WTC11 (cell line): ENCODE results near the gene RPS27. TPM values are rescaled to one million over a fixed set of nuclear protein-coding genes. Genes with fewer than 3 reads are reported as not detected.

ENCODE experiments used
- ATAC-seq: fragments of 200-7000 bp; cut with Tn5 transposase; 2 replicates; pipeline ENCODE4 v1.10.0; 2021; ENCODE audit warnings: mild to moderate bottlenecking, moderate library complexity
- CTCF ChIA-PET: fragments of 300-600 bp; sonication (Branson Sonifier 250); formaldehyde crosslinking; loops from one replicate; lab custom pipeline; 2021; ENCODE audit warnings: antibody characterized with exemption; lab: Charles Lee
- POLR2A ChIA-PET: fragments of 350-600 bp; sonication (Branson Sonifier 250); formaldehyde crosslinking; loops from one replicate; lab custom pipeline; 2021; ENCODE audit warnings: antibody characterized with exemption; lab: Charles Lee
- DNase-seq: peaks from one replicate; pipeline ENCODE4 v3.0.0; 2021; ENCODE audit warnings: low spot score
- H3K27ac Mint-ChIP-seq: 2 replicates; pipeline ENCODE4 v1.8.0; 2021; ENCODE audit warnings: mixed read lengths
- H3K27me3 Mint-ChIP-seq: 2 replicates; pipeline ENCODE4 v1.8.0; 2021; ENCODE audit warnings: low read depth, mild to moderate bottlenecking, moderate library complexity, mixed read lengths
- H3K36me3 Mint-ChIP-seq: 2 replicates; pipeline ENCODE4 v1.8.0; 2021; ENCODE audit warnings: mixed read lengths
- H3K4me1 Mint-ChIP-seq: 2 replicates; pipeline ENCODE4 v1.8.0; 2022; ENCODE audit warnings: mixed read lengths
- H3K4me3 Mint-ChIP-seq: 2 replicates; pipeline ENCODE4 v1.8.0; 2021; ENCODE audit warnings: mild to moderate bottlenecking, moderate library complexity, mixed read lengths
- H3K9me3 Mint-ChIP-seq: 2 replicates; pipeline ENCODE4 v1.8.0; 2021; ENCODE audit warnings: mixed read lengths
- AFF4 ChIP-seq: sonication (generic); formaldehyde crosslinking; IDR thresholded peaks from 2 replicates; pipeline ENCODE4 v1.8.1; 2023; ENCODE audit warnings: mild to moderate bottlenecking, missing genetic modification reagents, borderline replicate concordance
- ATF1 ChIP-seq: sonication (generic); formaldehyde crosslinking; IDR thresholded peaks from 2 replicates; pipeline ENCODE4 v1.8.1; 2023; ENCODE audit warnings: mild to moderate bottlenecking, moderate library complexity, missing genetic modification reagents
- ATF6 ChIP-seq: sonication (generic); formaldehyde crosslinking; IDR thresholded peaks from 2 replicates; pipeline ENCODE4 v1.8.1; 2023; ENCODE audit warnings: mild to moderate bottlenecking, missing genetic modification reagents
- E2F4 ChIP-seq: sonication (generic); formaldehyde crosslinking; IDR thresholded peaks from 2 replicates; pipeline ENCODE4 v1.8.1; 2022; ENCODE audit warnings: low read depth, mild to moderate bottlenecking, moderate library complexity, missing genetic modification reagents, borderline replicate concordance
- ELF4 ChIP-seq: sonication (generic); formaldehyde crosslinking; IDR thresholded peaks from 2 replicates; pipeline ENCODE4 v1.8.1; 2022; ENCODE audit warnings: low read depth, mild to moderate bottlenecking, moderate library complexity, missing genetic modification reagents
- GABPB1 ChIP-seq: sonication (generic); formaldehyde crosslinking; IDR thresholded peaks from 2 replicates; pipeline ENCODE4 v1.8.1; 2023; ENCODE audit warnings: mild to moderate bottlenecking, missing genetic modification reagents
- HMGA2 ChIP-seq: fragments of 250-450 bp; sonication (Bioruptor Pico); IDR thresholded peaks from 2 replicates; pipeline ENCODE4 v1.4.0; 2021; ENCODE audit warnings: mild to moderate bottlenecking, moderate library complexity
- NFE2L1 ChIP-seq: sonication (generic); formaldehyde crosslinking; IDR thresholded peaks from 2 replicates; pipeline ENCODE4 v1.8.1; 2023; ENCODE audit warnings: missing genetic modification reagents
- SP1 ChIP-seq: sonication (generic); formaldehyde crosslinking; conservative IDR thresholded peaks from 2 replicates; pipeline ENCODE4 v1.8.1; 2022; ENCODE audit warnings: missing genetic modification reagents
- STAT6 ChIP-seq: sonication (generic); formaldehyde crosslinking; conservative IDR thresholded peaks from 2 replicates; pipeline ENCODE4 v1.8.1; 2023; ENCODE audit warnings: mild to moderate bottlenecking, low read depth, missing genetic modification reagents, moderate library complexity
- TEAD1 ChIP-seq: sonication (generic); formaldehyde crosslinking; IDR thresholded peaks from 2 replicates; pipeline ENCODE4 v1.8.0; 2022; ENCODE audit warnings: mild to moderate bottlenecking, missing genetic modification reagents
- TP53 ChIP-seq: sonication (generic); formaldehyde crosslinking; IDR thresholded peaks from 2 replicates; pipeline ENCODE4 v1.8.1; 2023; ENCODE audit warnings: mild to moderate bottlenecking, missing genetic modification reagents
- ZNF416 ChIP-seq: fragments of 250-450 bp; sonication (Bioruptor Pico); IDR thresholded peaks from 2 replicates; pipeline ENCODE4 v1.9.0; 2021; ENCODE audit warnings: mild to moderate bottlenecking, inconsistent platforms
- ZSCAN18 ChIP-seq: fragments of 250-450 bp; sonication (Bioruptor Pico); IDR thresholded peaks from 2 replicates; pipeline ENCODE4 v2.1.2; 2022; ENCODE audit warnings: mild to moderate bottlenecking, moderate library complexity
- total RNA-seq: library from RNA; stranded (reverse); gene quantifications from 3 replicates; pipeline ENCODE4 v1.2.3, GENCODE V29; 2021

Gene RPS27
- total RNA-seq, 1 experiment from 2014 or later = 2,141 TPM

GRCh38 chr1:153985341-153985912, 5.1 kb upstream of the RPS27 start (continued):
- TF ChIP-seq ZSCAN18 (CRISPR knock-in tag) (no peak), STAT6 (CRISPR knock-in tag) (no peak), SP1 (CRISPR knock-in tag) (no peak), TP53 (CRISPR knock-in tag) (no peak), AFF4 (CRISPR knock-in tag) (no peak)

- peaks cover 33% of the 10 kb centered on the region for H3K36me3 Mint-ChIP-seq
- DNase-seq (peak; percentile 82), ATAC-seq (peak; percentile 83)
- TF ChIP-seq NFE2L1 (CRISPR knock-in tag) (no peak), TEAD1 (CRISPR knock-in tag) (0 out of 2 replicates have a peak, but pooled peaks have one; percentile 11), E2F4 (no peak), ELF4 (CRISPR knock-in tag) (no peak), SP1 (CRISPR knock-in tag) (0 out of 2 replicates have a peak, but pooled peaks have one; percentile 24)
- no peaks in the 10 kb centered on the region for H3K27me3 Mint-ChIP-seq
- CTCF ChIA-PET = interaction anchor here (0.6 to 3.7 kb wide), 24 partner anchors 9 to 631 kb away, joined by 3 to 51 read pairs (median 6); partner anchors contain the start of genes CREB3L4, CRTC2, DENND4B and GATAD2B
- H3K4me3 Mint-ChIP-seq = peak within 1 kb of the TSS; percentile 97
- H3K4me1 Mint-ChIP-seq = peaks cover 24% of the 10 kb centered on the region
- POLR2A ChIA-PET = interaction anchor here (0.6 to 2.9 kb wide), 6 partner anchors 9 to 194 kb away, joined by 3 to 31 read pairs (median 5); partner anchors contain the start of genes CREB3L4, DENND4B, JTB and SLC39A1
- H3K27ac Mint-ChIP-seq = peak within 1 kb of the TSS; percentile 95
- no peaks in the 10 kb centered on the region for H3K9me3 Mint-ChIP-seq
These were observed 4.4 kb upstream of the RPS27 start, which contains the start of gene RAB13 for GRCh38 chr1:153985941-153986761. Gene RAB13 (minus strand): TSS chr1:153986339. CDS start chr1:153986236, 103 bp downstream.

GRCh38 chr1:153987621-153988020, 2.9 kb upstream of the RPS27 start:
- ATAC-seq (no peak), DNase-seq (no peak)
- ChIA-PET CTCF (interaction anchor here (0.7 to 3.7 kb wide), 14 partner anchors 10 to 310 kb away, joined by 3 to 51 read pairs (median 6); partner anchors contain the start of genes CREB3L4, DENND4B, GATAD2B and JTB), POLR2A (interaction anchor here (0.6 to 2.9 kb wide), 2 partner anchors 20 to 173 kb away, joined by 4 to 31 read pairs; partner anchors contain the start of gene CREB3L4)
- no peak overlapping the region for H3K4me3 Mint-ChIP-seq
- peaks cover 39% of the 10 kb centered on the region for H3K4me1 Mint-ChIP-seq
- no peaks in the 10 kb centered on the region for H3K9me3 Mint-ChIP-seq
- peak overlapping the region; percentile 95; the same call in 1 of the 2 replicates for H3K27ac Mint-ChIP-seq
- no peaks in the 10 kb centered on the region for H3K27me3 Mint-ChIP-seq
- H3K36me3 Mint-ChIP-seq = peaks cover 35% of the 10 kb centered on the region
- TF ChIP-seq ZNF416 (CRISPR knock-in tag) (no peak), AFF4 (CRISPR knock-in tag) (no peak), HMGA2 (CRISPR knock-in tag) (no peak), ATF6 (CRISPR knock-in tag) (no peak), ATF1 (CRISPR knock-in tag) (no peak), SP1 (CRISPR knock-in tag) (no peak), GABPB1 (no peak)
